Lung microvascular endothelial cell (primary cell): ENCODE data around the gene TPRG1L. TPM values are rescaled to one million over a fixed set of nuclear protein-coding genes. Genes with fewer than 3 reads are reported as not detected.

Source experiments
- DNase-seq, 2 donors: peaks; one replicate each; pipeline versions ENCODE4 v3.0.0 to v3.0.0-alpha.2; 2010; ENCODE audit warnings: low read depth in 2 of 2
- total RNA-seq: library from RNA; depleted of rRNA; stranded (reverse); fragments of >200 nt; gene quantifications from 2 replicates; pipeline ENCODE4 v1.2.1, GENCODE V29; 2014

The TPRG1L gene
- total RNA-seq, 1 donor from 2014 or later = 28.6 TPM

- DNase-seq = peak in 1 of 2 donors; percentile 69
Observed at GRCh38 chr1:3593745-3594144, 31.1 kb upstream of the TPRG1L start.

GRCh38 chr1:3594706-3595377 lies 30.0 kb upstream of the TPRG1L start:
- DNase-seq = peak in 1 of 2 donors; percentile 60

- no peak for DNase-seq
Observed at GRCh38 chr1:3595949-3596348, 28.9 kb upstream of the TPRG1L start.

GRCh38 chr1:3596663-3597598 lies 27.9 kb upstream of the TPRG1L start:
- no peak for DNase-seq

GRCh38 chr1:3597599-3597964 lies 27.2 kb upstream of the TPRG1L start:
- no peak for DNase-seq

GRCh38 chr1:3598051-3598491 lies 26.7 kb upstream of the TPRG1L start:
- peak; percentile 28 to 32 for DNase-seq

GRCh38 chr1:3598522-3599285 lies 26.1 kb upstream of the TPRG1L start:
- no peak for DNase-seq

- DNase-seq = no peak
Observed at GRCh38 chr1:3599286-3599811, 25.5 kb upstream of the TPRG1L start.

GRCh38 chr1:3599816-3600215 lies 25.0 kb upstream of the TPRG1L start:
- no peak for DNase-seq

- no peak for DNase-seq
Observed at GRCh38 chr1:3600354-3600753, 24.5 kb upstream of the TPRG1L start.

- DNase-seq = no peak
Observed at GRCh38 chr1:3601743-3602142, 23.1 kb upstream of the TPRG1L start.

- DNase-seq = no peak
Observed at GRCh38 chr1:3602375-3602774, 22.4 kb upstream of the TPRG1L start.

GRCh38 chr1:3603156-3603555 lies 21.7 kb upstream of the TPRG1L start:
- no peak for DNase-seq

- no peak for DNase-seq
Observed at GRCh38 chr1:3603571-3604467, 21.0 kb upstream of the TPRG1L start.

GRCh38 chr1:3604468-3604974 lies 20.3 kb upstream of the TPRG1L start:
- DNase-seq = no peak

- no peak for DNase-seq
Observed at GRCh38 chr1:3604997-3605823, 19.6 kb upstream of the TPRG1L start.

GRCh38 chr1:3606779-3607702 lies 17.8 kb upstream of the TPRG1L start:
- no peak for DNase-seq

- no peak for DNase-seq
Observed at GRCh38 chr1:3607703-3608065, 17.1 kb upstream of the TPRG1L start.

GRCh38 chr1:3608154-3608553 lies 16.7 kb upstream of the TPRG1L start:
- no peak for DNase-seq
